ENCODE results near the gene RPUSD2.
"Not testable (repeated sequence)": the region's sequence is repeated elsewhere in the genome, so short reads cannot be mapped to it uniquely, and the experiment has no call there.

Gene RPUSD2

DNA sequence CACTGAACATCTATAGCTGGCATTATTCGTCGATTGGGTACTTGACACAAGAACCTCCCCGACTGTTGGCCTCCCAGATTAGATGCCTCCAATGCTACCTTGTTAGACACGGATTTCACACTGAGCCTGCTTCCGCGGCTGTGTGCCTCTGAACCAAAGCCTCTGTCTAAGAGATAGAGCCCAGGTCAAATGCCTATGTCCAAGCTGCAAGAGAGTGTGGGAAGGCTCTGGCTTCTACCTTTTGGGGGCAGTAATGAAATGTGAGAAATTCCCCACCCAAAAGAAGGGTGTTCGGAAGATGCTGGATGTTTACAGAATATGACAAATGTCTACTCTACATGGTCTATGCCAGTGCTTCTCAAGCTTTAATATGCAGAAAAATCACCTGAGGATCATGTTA lies 2.0 kb upstream of the RPUSD2 start:
- DNase-seq, result peak; percentile 12

DNA sequence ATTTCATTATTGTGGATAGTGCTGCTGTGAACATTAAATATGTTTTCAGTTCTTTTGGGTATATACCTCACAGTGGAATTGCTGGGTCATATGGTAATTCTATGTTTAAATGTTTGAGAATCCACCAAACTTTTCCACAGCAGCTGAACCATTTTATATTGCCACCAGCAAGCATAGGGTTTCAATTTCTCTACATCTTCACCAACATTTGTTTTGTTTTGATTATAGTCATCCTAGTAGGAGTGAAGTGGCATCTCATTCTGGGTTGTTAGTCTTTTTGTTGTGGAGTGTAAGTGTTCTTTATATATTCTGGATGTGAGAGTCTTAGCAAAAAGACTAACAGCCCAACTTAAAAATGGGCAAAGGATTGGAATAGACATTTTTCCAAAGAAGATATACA lies 6.0 kb downstream of the RPUSD2 start:
- DNase-seq, result no peak

DNA sequence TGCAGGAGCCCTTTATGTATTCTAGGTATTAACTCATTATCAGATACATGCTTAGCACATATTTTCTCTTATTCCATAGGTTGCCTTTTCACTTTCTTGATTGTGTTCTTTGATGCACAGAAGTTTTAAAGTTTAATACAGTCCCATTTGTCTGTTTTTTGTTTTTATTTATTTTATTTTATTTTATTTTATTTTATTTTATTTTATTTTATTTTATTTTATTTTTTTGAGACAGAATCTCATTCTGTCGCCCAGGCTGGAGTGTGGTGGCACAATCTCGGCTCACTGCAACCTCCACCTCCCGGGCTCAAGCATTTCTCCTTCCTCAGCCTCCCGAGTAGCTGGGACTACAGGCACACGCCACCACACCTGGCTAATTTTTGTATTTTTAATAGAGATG lies 7.8 kb downstream of the RPUSD2 start:
- DNase-seq, result not testable (repeated sequence)

DNA sequence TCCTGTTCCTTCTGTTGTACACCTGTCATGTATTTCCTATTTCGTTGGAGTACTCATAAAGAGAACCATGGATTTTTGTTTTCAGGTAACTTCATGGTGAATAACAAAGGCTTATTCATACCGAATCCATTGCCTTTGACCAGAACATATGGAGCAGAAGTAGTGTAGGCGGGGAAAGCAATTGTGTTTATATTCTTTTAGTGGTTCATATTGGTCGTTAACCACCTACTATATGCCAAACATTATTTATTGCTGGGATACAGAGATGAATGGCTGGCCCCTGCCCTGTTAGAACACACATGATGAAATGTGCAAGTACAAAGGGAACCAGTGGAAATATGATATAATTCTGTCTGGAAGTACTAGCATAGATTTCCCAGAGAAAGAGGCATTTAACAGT lies 9.8 kb downstream of the RPUSD2 start:
- DNase-seq, result no peak

DNA sequence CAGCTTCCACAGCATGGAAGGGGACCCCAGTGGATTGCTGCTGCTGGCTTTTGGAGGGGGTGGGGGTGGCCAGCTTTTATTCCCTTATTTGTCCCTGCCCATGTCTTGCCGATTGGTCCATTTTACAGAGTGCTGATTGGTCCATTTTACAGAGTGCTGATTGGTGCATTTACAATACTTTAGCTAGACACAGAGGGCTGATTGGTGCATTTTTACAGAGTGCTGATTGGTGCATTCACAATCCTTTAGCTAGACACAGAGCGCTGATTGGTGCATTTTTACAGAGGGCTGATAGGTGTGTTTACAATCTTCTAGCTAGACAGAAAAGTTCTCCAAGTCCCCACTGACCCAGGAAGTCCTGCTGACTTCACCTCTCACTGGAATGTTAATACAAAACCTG lies 12.7 kb downstream of the RPUSD2 start:
- DNase-seq, result not testable (repeated sequence)

DNA sequence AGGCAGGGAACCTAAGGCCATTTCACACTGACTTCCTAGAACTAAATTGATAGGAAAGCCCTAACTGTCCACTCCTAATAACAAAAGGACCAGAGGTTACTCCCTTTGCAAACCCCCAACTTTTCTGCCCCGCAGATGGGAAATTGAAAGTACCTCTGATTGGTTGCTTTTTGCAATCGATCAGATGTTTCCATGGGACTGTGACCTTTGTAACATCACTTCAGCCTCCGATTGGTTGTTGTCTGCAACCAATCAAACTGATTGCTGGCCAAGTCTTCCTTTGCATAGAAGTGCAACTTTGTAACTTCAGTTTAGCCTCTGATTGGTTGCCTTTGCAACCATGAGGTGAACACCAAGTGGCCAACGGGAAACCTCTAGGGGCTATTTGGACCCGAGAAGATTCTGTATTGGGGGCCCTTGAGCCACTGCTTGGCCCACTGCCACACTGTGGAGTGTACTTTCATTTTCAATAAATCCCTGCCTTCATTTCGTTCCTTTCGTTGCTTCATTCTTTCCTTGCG lies 13.7 kb downstream of the RPUSD2 start:
- DNase-seq, result no peak

DNA sequence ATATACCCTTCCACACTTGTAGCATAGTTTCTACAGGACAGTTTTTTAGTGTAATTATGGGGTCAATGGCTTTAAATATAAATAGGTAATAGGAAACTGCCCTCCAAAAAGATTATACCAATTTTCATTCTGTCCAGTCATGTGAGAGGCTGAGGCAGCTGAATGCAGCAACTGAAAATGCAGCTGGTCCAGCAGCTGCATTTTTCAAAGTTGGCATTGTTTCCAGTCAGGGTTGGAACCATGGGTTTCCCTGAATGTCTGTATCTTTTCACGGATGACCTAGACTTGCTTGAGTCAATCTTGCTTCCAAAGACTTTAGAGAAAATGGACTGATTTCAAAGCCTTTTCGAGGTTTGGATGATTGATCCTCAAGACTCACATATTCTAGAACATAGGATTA lies 15.1 kb downstream of the RPUSD2 start:
- DNase-seq, result peak; percentile 54

DNA sequence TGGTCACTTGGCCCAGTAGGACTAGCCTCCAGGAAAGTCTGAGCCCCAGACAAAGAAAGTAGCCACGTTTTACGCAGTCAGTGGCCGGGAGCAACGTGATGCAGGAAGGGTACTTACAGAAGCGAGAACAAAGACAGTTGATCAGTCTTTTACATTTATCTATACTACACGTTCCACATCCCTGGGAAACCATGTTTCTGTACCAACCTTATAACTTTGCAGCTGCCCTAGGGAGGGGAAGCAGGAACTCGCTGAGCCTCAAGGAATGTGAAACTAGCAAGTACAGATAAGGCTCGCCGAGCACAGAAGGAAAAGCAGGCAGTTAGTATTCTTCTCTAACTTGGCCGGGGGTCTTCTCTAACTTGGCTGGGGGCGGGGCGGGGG lies 21.6 kb downstream of the RPUSD2 start:
- DNase-seq, result no peak

DNA sequence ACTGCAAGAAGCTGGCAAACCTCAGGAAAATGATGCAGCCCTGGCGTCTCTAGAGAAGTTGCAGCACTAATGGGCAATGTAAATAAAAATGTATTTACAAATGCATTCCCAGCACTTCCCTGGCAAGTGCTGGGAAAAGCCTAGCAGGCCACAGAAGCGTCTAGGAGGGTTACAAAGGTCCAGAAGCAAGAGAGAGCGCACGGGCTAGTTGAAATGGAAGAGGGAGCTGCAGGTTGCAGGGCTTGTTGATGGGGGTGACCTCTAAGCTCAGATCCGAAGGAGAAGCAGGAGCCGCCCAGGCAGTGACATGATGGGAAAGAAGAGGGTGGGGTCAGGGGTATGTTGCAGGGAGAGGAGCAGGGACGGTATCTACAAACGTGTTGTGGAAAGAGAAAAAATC lies 22.3 kb downstream of the RPUSD2 start:
- DNase-seq, result no peak

DNA sequence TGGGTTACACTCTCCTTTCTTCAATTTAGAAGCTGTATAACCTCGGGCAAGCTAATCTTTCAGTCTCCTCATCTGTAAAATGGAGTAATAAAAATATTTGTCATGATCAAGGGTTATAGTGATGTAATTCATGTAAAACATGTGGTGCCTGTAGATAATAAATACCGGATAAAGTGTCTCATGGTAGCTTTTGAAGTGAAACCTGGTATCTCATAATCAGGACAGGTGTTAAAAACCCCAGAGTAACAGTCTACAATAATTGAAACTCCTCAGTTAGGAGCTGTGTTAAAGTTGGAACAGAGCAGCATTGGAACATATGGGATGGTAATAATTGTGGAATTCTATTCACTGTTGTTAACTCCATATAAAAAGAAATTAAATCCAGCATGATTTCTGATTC lies 24.1 kb downstream of the RPUSD2 start:
- DNase-seq, result no peak

DNA sequence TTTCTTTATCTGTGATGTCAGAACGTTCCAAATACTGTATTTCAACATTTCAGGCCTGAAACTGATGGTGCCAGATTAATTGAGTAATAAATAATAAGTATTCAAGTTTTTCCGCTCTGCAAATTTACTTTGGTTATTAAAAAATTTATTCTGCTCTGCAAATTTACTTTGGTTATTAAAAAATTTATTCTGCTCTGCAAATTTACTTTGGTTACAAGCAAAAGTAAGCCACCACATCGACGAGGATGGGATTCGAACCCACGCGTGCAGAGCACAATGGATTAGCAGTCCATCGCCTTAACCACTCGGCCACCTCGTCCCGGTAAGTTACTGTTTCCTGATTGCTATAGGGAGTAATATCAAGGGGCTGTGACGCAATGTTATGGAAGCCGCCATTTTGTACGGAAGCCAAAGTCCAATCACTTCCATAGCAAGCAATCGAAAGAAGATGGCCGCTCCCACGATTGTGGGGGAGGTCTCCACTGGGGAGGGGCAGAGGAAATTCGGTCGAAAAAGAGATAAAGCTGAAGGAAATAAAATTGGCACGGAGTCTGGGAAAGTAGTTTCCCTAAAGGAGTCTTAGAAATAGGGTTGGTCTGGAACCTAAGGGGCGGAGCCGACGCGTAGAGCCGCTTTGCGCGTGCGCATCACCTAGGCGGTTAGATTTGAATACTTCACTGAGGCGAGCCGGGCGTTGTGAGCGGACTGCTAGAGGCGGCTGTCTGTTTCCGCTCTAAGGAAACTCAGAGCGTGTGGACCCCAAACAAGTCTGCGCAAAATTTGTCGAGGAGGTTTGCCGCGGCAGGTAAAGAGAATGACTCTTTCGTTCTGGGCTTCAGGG lies 24.7 kb downstream of the RPUSD2 start, which contains the start of gene KNL1:
KNL1 (plus strand) TSS at position 662 of the 841 bp plus-strand sequence. CDS start 8,683 bp downstream, outside the sequence.
- peak; percentile 98 for DNase-seq

DNA sequence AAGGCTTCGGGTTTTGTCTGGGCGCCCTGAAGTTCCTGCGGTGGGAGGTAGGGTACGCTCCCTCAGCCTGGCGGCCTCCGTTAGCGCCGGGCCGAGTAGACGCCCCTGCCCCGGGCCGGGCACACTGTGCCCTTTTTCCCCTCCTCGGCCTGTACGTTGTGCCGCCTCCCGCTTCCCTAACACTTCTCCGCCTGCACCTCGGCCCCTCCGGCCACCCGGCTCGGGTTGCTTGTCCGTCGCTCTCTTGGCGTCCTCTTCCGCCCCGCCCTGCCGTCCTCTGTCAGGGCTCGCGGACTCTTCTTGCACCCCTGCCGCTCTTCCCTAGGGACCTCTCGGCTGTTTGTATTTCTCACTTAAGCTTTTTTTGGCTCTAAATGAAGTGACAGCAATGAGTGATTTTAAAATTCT lies 25.3 kb downstream of the RPUSD2 start:
- DNase-seq, result no peak

DNA sequence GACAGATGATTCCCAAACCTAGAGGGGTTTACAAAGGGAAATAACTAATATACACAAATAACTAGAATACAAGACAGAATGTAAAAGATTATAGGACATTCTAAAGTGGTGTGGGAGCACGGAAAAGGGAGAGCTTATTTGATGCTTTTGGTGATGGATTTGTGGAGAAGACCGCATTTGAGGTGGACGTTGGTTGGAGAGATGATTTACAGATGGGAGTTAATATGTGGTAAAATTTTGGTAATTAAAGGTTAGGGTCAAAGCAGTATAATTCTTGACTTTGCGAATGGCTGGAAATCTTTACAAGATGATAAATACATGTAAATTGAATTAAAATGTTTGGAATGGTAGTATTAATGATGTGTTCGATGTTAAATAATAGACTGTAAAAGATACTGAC lies 26.1 kb downstream of the RPUSD2 start:
- no peak for DNase-seq

DNA sequence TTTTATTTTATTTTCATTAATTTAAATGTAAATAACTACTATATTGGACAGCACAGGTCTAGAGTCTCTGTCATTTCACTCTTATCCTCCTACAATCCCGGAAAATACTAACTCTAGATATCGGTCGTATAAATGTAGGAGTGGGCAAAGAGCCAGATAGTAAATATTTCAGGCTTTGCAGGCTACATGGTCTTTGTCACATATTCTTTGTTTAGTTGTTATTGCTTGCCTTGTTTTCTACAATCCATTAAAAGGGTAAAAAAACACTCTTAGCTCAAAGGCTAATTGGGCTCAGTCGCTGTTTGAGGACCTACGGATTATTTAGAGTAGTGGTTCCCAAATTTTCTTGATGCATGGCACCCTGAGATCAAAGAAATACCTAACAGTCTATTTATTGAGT lies 26.7 kb downstream of the RPUSD2 start:
- no peak for DNase-seq

DNA sequence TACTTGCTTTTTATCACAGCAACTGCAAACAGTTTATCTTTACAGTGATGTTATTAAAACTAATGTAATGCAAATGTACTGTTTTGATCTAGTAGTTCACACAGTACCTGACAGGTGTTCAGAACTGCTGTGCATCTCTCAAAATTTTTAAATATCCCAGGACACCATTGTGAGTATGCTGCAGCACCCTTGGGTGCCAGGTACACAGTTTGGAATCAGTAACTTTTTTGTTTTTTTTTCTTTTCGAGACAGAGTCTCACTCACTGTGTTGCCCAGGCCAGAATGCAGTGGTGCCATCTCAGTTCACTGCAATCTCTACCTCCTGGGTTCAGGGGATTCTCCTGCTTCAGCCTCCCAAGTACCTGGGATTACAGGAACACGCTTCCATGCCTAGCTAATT lies 27.9 kb downstream of the RPUSD2 start:
- no peak for DNase-seq

DNA sequence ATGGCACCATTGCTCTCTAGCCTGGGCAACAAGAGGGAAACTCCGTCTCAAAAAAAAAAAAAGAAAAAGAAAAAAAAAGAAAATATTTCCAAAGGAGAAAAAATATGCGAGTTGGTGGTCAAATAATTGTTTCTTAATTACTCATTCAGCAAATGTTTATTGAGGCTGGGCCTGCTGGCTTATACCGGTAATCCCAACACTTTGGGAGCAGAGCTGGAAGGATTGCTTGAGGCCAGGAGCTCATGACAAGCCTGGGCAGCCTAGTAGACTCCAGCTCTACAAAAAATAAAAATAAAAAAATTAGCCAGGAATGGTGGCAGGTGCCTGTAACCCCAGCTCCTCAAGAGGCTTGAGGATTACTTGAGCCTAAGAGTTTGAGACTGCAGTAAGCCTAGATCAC lies 29.0 kb downstream of the RPUSD2 start:
- no peak for DNase-seq

DNA sequence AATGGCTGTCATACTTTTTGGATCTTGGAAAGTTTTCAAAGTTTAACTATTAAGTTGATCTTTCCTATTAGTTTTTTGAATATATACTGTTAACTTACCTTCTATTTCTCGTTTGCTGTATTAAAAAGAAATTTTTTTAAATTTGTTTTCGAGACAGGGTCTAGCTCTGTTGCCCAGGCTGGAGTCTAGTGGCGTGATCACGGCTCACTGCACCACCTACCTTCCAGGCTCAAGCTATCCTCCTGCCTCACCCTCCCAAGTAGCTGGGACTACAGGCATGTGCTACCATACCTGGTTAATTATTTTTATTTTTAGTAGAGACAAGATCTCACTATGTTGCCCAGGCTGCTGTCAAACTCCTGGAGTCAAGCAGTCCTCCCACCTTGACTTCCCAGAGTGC lies 29.6 kb downstream of the RPUSD2 start:
- no peak for DNase-seq

DNA sequence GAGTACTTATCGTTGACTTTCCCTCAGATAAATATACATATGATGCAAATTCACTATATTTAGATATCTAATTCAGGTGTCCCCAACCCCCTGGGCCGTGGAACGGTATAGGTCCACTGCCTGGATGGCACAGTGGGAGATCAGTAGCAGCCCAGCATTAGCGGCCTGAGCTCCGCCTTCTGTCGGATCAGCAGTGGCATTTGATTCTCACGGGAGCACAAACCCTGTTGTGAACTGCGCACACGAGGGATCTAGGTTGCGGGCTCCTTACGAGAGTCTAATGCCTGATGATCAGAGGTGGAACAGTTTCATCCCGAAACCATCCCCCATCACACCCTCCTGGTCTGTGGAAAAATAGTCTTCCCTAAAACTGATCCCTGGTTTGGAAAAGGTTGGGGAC lies 31.9 kb downstream of the RPUSD2 start:
- no peak for DNase-seq

DNA sequence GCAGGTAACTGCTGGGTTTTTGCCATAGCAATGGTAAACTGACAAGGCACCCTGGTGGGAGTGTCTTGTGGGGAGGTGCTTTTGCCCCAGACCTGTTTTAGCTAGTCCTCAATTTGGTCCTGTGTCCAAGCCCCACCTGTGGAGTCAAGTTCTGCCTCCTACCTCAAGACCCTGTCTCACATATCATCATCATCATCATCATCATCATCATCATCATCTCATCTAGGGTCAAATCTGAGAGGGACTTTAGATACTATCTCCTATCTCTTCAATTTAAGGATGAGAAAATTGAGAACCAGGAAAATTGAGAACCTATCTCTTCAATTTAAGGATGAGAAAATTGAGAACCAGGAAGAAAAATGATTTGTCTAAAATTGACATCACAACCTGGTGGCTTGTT lies 34.8 kb downstream of the RPUSD2 start:
- no peak for DNase-seq

DNA sequence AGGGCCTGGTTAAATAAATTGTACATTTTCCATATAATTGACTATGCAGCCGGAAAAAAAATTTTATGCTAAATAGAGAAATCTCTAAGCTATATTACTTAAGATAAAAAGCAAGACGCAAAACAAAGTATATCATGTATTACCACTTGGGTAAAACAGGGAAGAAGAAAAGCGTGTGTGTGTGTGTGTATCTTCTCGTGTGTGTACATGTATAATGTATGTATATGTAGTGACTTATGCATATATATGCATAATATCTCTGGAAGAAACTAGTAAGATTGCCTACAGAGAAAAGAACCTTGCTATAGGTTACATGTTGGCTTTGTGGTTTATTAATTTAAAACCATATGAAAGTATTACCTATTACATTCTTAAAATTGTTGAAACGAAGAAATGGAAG lies 44.0 kb downstream of the RPUSD2 start:
- DNase-seq, result no peak

DNA sequence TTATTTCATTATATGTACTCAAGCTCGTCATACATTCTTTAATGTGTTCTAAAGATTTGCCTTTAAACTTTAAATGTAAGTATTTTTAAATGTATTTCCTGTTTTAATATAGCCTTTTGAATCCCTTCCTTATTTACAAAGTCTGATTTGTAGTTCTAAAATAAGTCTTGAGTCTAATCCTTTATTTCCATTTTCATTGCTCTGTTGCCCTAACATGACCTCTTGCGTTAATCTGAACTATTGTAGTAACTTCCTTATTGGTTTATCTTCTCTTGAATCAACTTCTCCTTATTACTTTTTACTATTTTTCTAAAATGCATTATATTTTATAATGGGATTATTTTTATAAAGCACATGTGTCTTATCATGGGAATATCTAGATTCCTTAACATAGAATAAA lies 48.9 kb downstream of the RPUSD2 start:
- no peak for DNase-seq

DNA sequence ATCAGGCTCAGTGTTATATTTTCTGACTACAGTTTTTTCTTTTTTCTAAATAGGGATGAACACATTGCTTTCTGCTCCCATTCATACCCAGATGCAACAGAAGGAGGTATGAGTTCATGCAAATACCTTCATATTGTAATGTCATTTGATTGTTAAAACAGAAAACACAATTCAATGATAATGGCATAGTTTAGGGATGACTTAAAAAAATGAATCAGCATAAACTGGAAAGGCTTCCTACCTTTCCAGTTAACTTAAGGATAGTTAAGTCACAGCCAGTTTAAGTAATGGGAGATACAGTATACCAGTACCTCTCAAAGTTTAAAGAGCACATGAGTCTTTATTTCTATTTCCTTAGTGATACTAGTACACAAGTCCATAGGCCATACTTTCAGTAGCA lies 49.8 kb downstream of the RPUSD2 start:
- no peak for DNase-seq

DNA sequence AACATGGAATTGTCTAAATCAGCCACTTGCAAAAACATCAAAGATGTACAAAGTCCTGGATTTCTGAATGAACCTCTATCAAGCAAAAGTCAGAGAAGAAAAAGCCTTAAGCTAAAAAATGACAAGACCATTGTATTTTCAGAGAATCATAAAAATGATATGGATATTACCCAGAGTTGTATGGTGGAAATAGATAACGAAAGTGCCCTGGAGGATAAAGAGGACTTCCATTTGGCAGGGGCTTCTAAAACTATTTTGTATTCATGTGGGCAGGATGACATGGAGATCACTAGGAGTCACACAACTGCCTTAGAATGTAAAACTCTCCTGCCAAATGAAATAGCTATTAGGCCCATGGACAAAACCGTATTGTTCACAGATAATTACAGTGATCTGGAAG lies 54.3 kb downstream of the RPUSD2 start:
- no peak for DNase-seq

All from midbrain (tissue), 1 donor.